DMS153 (cell line): Measurements from ENCODE around the gene KIF21B.
"Not testable (repeated sequence)": the region's sequence is repeated elsewhere in the genome, so short reads cannot be mapped to it uniquely, and the experiment has no call there.

Experiments
- DNase-seq: peaks from one replicate; lab custom pipeline; 2025; lab: John Stamatoyannopoulos, UW

KIF21B gene

GRCh38 chr1:200935286-200935962, 88.1 kb downstream of the KIF21B start:
- DNase-seq, result not testable (repeated sequence)

DNA sequence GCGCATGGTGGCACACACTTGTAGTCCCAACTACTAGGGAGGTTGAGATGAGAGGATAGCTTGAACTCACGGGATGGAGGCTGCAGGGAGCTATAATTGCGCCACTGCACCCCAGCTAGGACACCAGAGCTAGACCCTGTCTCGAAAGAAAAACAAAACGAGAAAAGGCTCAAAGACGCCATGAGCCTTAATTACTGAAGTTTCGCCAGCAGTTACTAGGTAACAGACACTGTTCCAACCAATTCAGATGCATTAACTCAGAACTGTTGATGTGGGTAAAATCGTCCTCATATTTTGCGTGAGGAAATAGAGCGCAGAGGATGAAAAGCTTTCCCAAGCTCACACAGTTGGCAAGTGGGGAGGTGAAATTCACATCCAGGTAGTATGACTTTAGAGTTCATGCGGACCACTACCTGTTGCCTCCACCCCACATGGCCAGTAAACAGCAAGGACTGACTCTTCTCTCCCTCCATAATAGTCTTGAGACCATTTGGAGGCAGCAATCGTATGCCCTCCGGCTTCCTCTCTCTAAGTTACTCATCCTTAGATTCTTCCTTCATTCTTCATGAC, 88.8 kb downstream of the KIF21B start:
- DNase-seq, result no peak

DNA sequence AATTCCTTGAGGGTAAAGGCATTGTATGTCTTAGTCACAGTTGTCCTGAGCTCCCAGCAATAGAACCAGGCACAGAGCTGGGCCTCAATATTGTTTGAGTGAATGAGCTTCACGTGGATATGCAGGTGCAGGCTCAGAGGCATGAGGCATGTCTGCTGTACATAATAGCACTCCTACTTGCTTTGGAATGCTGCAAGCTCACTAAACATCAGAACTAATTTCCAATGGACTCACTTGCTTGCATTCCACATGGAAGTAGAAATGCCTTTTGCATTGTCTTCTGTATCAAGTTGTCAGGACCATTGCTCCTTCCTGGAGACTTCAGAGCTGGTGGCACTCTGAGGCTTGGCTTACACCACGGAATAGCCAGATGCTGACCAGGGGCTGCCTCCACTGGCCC, 91.7 kb downstream of the KIF21B start:
- DNase-seq, result no peak

DNA sequence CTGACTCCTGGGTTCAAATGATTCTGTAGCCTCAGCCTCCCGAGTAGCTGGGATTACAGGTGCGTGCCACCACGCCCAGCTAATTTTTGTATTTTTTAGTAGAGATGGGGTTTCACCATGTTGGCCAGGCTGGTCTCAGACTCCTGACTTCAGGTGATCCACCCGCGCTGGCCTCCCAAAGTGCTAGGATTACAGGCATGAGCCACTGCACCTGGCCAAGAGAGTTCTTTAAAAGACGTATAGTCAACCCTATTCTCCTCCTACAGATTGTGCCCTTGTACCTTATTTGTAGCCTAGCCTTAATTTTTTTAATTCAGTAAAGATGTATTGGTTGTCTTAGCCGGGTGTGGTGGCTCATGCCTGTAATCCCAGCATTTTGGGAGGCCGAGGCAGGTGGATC, 93.2 kb downstream of the KIF21B start:
- not testable (repeated sequence) for DNase-seq

GRCh38 chr1:200929530-200930278, 93.8 kb downstream of the KIF21B start:
- DNase-seq, result no peak

GRCh38 chr1:200925831-200926230, 97.7 kb downstream of the KIF21B start:
- DNase-seq, result no peak

- DNase-seq, result no peak
Observed at GRCh38 chr1:200923601-200924000, 99.9 kb downstream of the KIF21B start.

DNA sequence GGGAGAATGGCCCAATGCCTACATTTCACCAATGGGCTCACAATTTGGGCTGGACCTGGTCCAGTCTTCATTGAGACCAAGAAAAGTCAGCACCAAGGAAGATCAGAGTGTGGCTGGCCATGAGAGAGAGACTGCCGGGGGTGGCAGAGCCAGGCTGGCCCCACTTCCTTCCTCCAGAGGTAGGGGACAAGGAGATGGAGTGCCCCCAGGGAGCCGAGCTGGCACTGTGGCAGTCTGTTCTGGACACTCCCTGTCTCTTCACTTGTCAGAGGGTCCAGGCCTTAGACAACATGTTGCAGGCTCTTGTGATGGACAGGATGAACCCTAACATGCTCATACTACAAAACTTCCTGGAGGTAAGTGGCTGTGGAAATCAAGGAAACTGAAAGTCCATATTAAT, 101.1 kb downstream of the KIF21B start:
- DNase-seq, result no peak

GRCh38 chr1:200921571-200922110, 101.9 kb downstream of the KIF21B start:
- DNase-seq, result no peak
